HepG2 (cell line): ENCODE data around the gene HECTD3. TPM values are rescaled to one million over a fixed set of nuclear protein-coding genes. Genes with fewer than 3 reads are reported as not detected.
A peak's percentile ranks its signal among the peaks of the same experiment; 100 is the strongest.

Source experiments
- ATAC-seq: fragments of 200-7000 bp; cut with Tn5 transposase; 3 replicates; pipeline ENCODE4 v1.9.1; 2020; ENCODE audit warnings: mild to moderate bottlenecking, moderate library complexity
- BruUV-seq: library from RNA; stranded (reverse); fragments of 400-500 nt; replicated peaks from 2 replicates; lab custom pipeline; 2021; lab: Mats Ljungman, UMichigan
- CTCF ChIA-PET: fragments of 300-600 bp; formaldehyde crosslinking; extraction: SDS; loops from one replicate; lab custom pipeline; 2021; ENCODE audit warnings: low total read pairs, inconsistent platforms, low intra/inter-chr PET ratio; lab: Yijun Ruan, JAX
- POLR2A ChIA-PET: fragments of 350-600 bp; sonication (Branson Sonifier 250); formaldehyde crosslinking; loops from one replicate; lab custom pipeline; 2020; ENCODE audit warnings: antibody characterized with exemption, inconsistent platforms; lab: Yijun Ruan, JAX
- DNase-seq: peaks from one replicate; pipeline ENCODE4 v3.0.0-alpha.2; 2015; ENCODE audit warnings: low spot score
- FAIRE-seq: peaks from 3 replicates; lab custom pipeline; 2011; peaks lifted over from hg19 to GRCh38; lab: Jason Lieb, UNC
- H2AFZ ChIP-seq: one replicate; pipeline ENCODE4 v1.6.1; 2011; ENCODE audit warnings: low read length, inconsistent platforms
- H3K27ac ChIP-seq: fragments of 300-600 bp; 3 replicates; pipeline ENCODE4 v1.8.0; 2011; ENCODE audit warnings: mixed run types, mild to moderate bottlenecking, mixed read lengths, low read length, inconsistent platforms; ENCODE audit not compliant: insufficient read depth; ENCODE audit errors: extremely low read length
- H3K27me3 ChIP-seq, 2 experiments: fragments of 200-600 bp in 1 of 2; 2 replicates in 1 of 2; 3 replicates in 1 of 2; pipeline versions ENCODE4 v1.6.0 to v1.8.0; 2011; ENCODE audit warnings: low read length in 2 of 2, mild to moderate bottlenecking in 2 of 2, moderate library complexity in 2 of 2, inconsistent platforms in 1 of 2; ENCODE audit not compliant: insufficient read depth in 2 of 2, control insufficient read depth in 1 of 2
- H3K36me3 ChIP-seq, 2 experiments: fragments of 200-600 bp in 1 of 2; replicated peaks in 1 of 2; 2 replicates in 1 of 2; 3 replicates in 1 of 2; pipeline versions ENCODE4 v1.5.1 to v1.8.0; 2011; ENCODE audit warnings: low read length in 2 of 2, inconsistent platforms in 1 of 2; ENCODE audit not compliant: insufficient read depth in 2 of 2, control insufficient read depth in 1 of 2
- H3K4me1 ChIP-seq: 2 replicates; pipeline ENCODE4 v1.5.1; 2012; ENCODE audit warnings: low read length, inconsistent platforms; ENCODE audit not compliant: insufficient read depth
- H3K4me2 ChIP-seq: 2 replicates; pipeline ENCODE4 v1.6.0; 2011; ENCODE audit warnings: low read depth, low read length, inconsistent platforms
- H3K4me3 ChIP-seq, 3 experiments: fragments of 200-600 bp in 1 of 3; sonication (generic), shearing (Covaris generic) in 1 of 3; replicated peaks in 1 of 3; 2 replicates each; pipeline ENCODE4 v1.5.1; 2011 to 2016; ENCODE audit warnings: low read length in 3 of 3, inconsistent platforms in 2 of 3, low read depth in 2 of 3, mild to moderate bottlenecking in 2 of 3, control low read depth in 1 of 3, mixed read lengths in 1 of 3; ENCODE audit not compliant: insufficient read depth in 1 of 3
- H3K79me2 ChIP-seq: one replicate; pipeline ENCODE4 v1.6.1; 2011; ENCODE audit warnings: low read length, inconsistent platforms; ENCODE audit not compliant: insufficient read depth
- H3K9ac ChIP-seq: 2 replicates; pipeline ENCODE4 v1.6.0; 2011; ENCODE audit warnings: mild to moderate bottlenecking, low read depth, low read length, inconsistent platforms; ENCODE audit not compliant: insufficient read depth
- H3K9me3 ChIP-seq: 2 replicates; pipeline ENCODE4 v1.5.1; 2012; ENCODE audit warnings: mild to moderate bottlenecking, low read length
- H4K20me1 ChIP-seq: 2 replicates; pipeline ENCODE4 v1.6.0; 2011; ENCODE audit warnings: inconsistent platforms, mild to moderate bottlenecking, low read length, moderate library complexity; ENCODE audit not compliant: insufficient read depth
- BRCA1 ChIP-seq: sonication (generic); formaldehyde crosslinking; IDR thresholded peaks from 2 replicates; pipeline ENCODE4 v1.4.0; 2020; ENCODE audit warnings: missing genetic modification reagents
- GFI1 ChIP-seq: sonication (generic); formaldehyde crosslinking; IDR thresholded peaks from 2 replicates; pipeline ENCODE4 v1.5.0; 2020; ENCODE audit warnings: missing genetic modification reagents, mild to moderate bottlenecking, borderline replicate concordance
- NCOA2 ChIP-seq: sonication (generic); formaldehyde crosslinking; IDR thresholded peaks from 2 replicates; pipeline ENCODE4 v1.8.0; 2022; ENCODE audit warnings: inconsistent platforms
- NR2F1 ChIP-seq, 2 experiments: fragments of 450-650 bp in 1 of 2; formaldehyde crosslinking in 1 of 2; IDR thresholded peaks; 2 replicates each; pipeline versions ENCODE4 v1.5.0 to v1.6.1; 2016 to 2020; ENCODE audit warnings: mild to moderate bottlenecking in 1 of 2, missing compliant biosample characterization in 1 of 2, missing genetic modification reagents in 1 of 2, moderate library complexity in 1 of 2
- ONECUT2 ChIP-seq: sonication (generic); formaldehyde crosslinking; IDR thresholded peaks from 2 replicates; pipeline ENCODE4 v1.4.0; 2020; ENCODE audit warnings: missing genetic modification reagents
- RARA ChIP-seq: IDR thresholded peaks from 2 replicates; pipeline ENCODE4 v1.6.1; 2016; ENCODE audit warnings: missing genetic modification reagents, missing compliant biosample characterization
- SALL1 ChIP-seq: sonication (generic); formaldehyde crosslinking; IDR thresholded peaks from 2 replicates; pipeline ENCODE4 v1.8.0; 2022; ENCODE audit warnings: mild to moderate bottlenecking, missing genetic modification reagents
- SOX6 ChIP-seq, 2 experiments: fragments of 450-650 bp in 1 of 2; sonication (generic) in 1 of 2; formaldehyde crosslinking in 1 of 2; IDR thresholded peaks; 2 replicates each; pipeline versions ENCODE4 v1.4.0 to v1.6.1; 2017 to 2020; ENCODE audit warnings: antibody characterized with exemption in 1 of 2, mild to moderate bottlenecking in 1 of 2, missing genetic modification reagents in 1 of 2
- WGBS: methylation state at CpG from one replicate; pipeline ENCODE4 v1.1.6; 2017; ENCODE audit warnings: low lambda C conversion rate; 5-methylcytosine and 5-hydroxymethylcytosine counted together
- in situ Hi-C: cut with HindIII; loops from 2 replicates; pipeline ENCODE4 v1.10.0; 2017; ENCODE audit warnings: low pct_unique_long_range_greater_than_20kb; ENCODE audit not compliant: extremely low pct_ligation_motif_present
- intact Hi-C: fragments of 100-400 bp; cut with micrococcal nuclease; formaldehyde crosslinking; loops from one replicate; pipeline ENCODE4 v1.10.0; 2022; ENCODE audit not compliant: unreplicated experiment
- polyA plus RNA-seq, 8 experiments: library from polyadenylated mRNA; depleted of rRNA in 3 of 8; stranded (reverse) in 7 of 8; unstranded in 1 of 8; fragments of >200 nt; fragmentation: Illumina TruSeq in 4 of 8; extraction: Trizol in 4 of 8; gene quantifications; 2 replicates each; pipeline versions ENCODE4 v1.2.1 to v1.2.3, GENCODE V29; 2011 to 2016; ENCODE audit warnings: low read depth in 4 of 8, missing spikeins in 1 of 8, mixed read lengths in 1 of 8; ENCODE audit not compliant: insufficient read depth in 1 of 8
- total RNA-seq, 5 experiments: library from RNA; depleted of rRNA; stranded (reverse); fragments of >200 nt; fragmentation: Illumina TruSeq; extraction: Trizol; gene quantifications; 2 replicates each; pipeline ENCODE4 v1.2.3, GENCODE V29; 2016; ENCODE audit warnings: low read depth in 1 of 5
- TF ChIP-seq, protein P1 (sequence below): IDR thresholded peaks from 2 replicates; pipeline ENCODE4 v1.6.1; 2016; ENCODE audit warnings: mild to moderate bottlenecking

HECTD3 gene
- total and polyA plus RNA-seq, 2 of the 13 experiments (the other 11 are each of a cell fraction or from before 2014, with no cell fraction given) = 18.6 to 24.5 TPM

DNA sequence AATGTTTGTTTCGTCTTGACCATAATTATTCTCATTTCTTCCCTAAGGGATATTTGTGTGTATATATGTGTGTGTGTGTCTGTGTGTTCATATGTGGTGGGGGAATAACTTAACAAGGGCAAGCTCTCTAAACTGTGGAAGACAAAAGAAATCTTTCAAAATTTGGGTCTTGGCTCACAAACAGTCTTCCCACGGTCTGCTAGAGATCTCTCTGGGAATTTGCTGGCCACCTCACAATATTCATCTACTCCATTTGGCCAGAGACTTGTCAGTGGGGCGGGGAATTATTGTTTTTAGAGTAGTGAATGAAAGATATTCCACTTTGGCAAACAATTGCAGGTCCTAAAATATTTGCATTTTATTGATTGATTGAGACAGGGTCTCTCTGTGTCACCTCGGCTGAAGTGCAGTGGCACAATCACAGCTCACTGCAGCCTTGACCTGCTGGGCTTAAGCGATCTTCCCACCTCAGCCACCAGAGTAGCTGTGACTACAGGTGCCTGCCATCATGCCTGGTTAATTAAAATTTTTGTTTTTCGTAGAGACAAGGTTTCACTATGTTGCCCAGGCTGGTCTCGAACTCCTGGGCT is 16.7 kb downstream of the HECTD3 start:
- no peaks in the 10 kb centered on the region for H4K20me1 ChIP-seq
- peak in 1 of 2 experiments; percentile 26; a peak in 1 of 4 replicates for TF ChIP-seq NR2F1 (CRISPR knock-in tag; IDR thresholded peaks at IDR 0.05)
- 0 out of 2 replicates have a peak, but pooled peaks have one; percentile 27 for TF ChIP-seq RARA (CRISPR knock-in tag)
- TF ChIP-seq SOX6 (IDR thresholded peaks at IDR 0.05) = no peak
- 0 out of 2 replicates have a peak, but pooled peaks have one; percentile 11 for TF ChIP-seq SOX6 (CRISPR knock-in tag; IDR thresholded peaks at IDR 0.05)
- TF ChIP-seq GFI1 (CRISPR knock-in tag) = peak; percentile 60; the same call in 1 of the 2 replicates
- TF ChIP-seq BRCA1 = no peak
- peak; percentile 57 for TF ChIP-seq SALL1 (CRISPR knock-in tag)
- TF ChIP-seq NCOA2 (CRISPR knock-in tag) = no peak
- peak; percentile 56; the same call in 1 of the 2 replicates for TF ChIP-seq ONECUT2 (CRISPR knock-in tag)
- TF ChIP-seq, protein P1, sequence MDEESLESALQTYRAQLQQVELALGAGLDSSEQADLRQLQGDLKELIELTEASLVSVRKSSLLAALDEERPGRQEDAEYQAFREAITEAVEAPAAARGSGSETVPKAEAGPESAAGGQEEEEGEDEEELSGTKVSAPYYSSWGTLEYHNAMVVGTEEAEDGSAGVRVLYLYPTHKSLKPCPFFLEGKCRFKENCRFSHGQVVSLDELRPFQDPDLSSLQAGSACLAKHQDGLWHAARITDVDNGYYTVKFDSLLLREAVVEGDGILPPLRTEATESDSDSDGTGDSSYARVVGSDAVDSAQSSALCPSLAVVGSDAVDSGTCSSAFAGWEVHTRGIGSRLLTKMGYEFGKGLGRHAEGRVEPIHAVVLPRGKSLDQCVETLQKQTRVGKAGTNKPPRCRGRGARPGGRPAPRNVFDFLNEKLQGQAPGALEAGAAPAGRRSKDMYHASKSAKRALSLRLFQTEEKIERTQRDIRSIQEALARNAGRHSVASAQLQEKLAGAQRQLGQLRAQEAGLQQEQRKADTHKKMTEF (CRISPR knock-in tag) = no peak
- peak; percentile 16 for DNase-seq
- peak; percentile 50 for FAIRE-seq
- peak overlapping the region; percentile 34 for H3K4me2 ChIP-seq
- in situ Hi-C loops = no loop called here
- WGBS = 23% methylated on average over 7 of the region's 7 CpGs
- no peaks in the 10 kb centered on the region for H3K27me3 ChIP-seq
- H3K79me2 ChIP-seq = no peaks in the 10 kb centered on the region
- intact Hi-C loops = no loop called here
- H3K27ac ChIP-seq = no peak overlapping the region
- no peak overlapping the region for H3K4me3 ChIP-seq
- ChIA-PET POLR2A (interaction anchor here (0.9 kb wide), 1 partner anchor 8 kb away, joined by 4 read pairs; the partner anchor contains the start of gene EIF2B3), CTCF (no interaction called here)
- no peaks in the 10 kb centered on the region for H3K36me3 ChIP-seq
- H3K9me3 ChIP-seq = no peaks in the 10 kb centered on the region
- H3K4me1 ChIP-seq = peaks cover 12% of the 10 kb centered on the region
- no peak overlapping the region for H2AFZ ChIP-seq
- no TSS peak for BruUV-seq
- no peak overlapping the region for H3K9ac ChIP-seq
- ATAC-seq = peak; percentile 81
